HG03520 (cell line): ENCODE data around the gene HHAT.

Experiments used
- ATAC-seq: cut with Tn5 transposase; IDR thresholded peaks from one replicate; pipeline ENCODE4 v1.9.1; 2021; ENCODE audit warnings: mild to moderate bottlenecking, moderate library complexity; ENCODE audit not compliant: unreplicated experiment

Gene HHAT

GRCh38 chr1:210702506-210702905 lies 373.8 kb downstream of the HHAT start:
- ATAC-seq: no peak

- ATAC-seq: no peak
Observed at GRCh38 chr1:210703593-210703992, 374.9 kb downstream of the HHAT start.

GRCh38 chr1:210705086-210705485 lies 376.4 kb downstream of the HHAT start:
- no peak for ATAC-seq

GRCh38 chr1:210706246-210706645 lies 377.5 kb downstream of the HHAT start:
- ATAC-seq: no peak

- ATAC-seq: no peak
Observed at GRCh38 chr1:210707300-210708240, 378.9 kb downstream of the HHAT start.

GRCh38 chr1:210709701-210710100 lies 381.0 kb downstream of the HHAT start:
- ATAC-seq: no peak

GRCh38 chr1:210711825-210712612 lies 383.3 kb downstream of the HHAT start:
- ATAC-seq: no peak

GRCh38 chr1:210715072-210715471 lies 386.4 kb downstream of the HHAT start:
- no peak for ATAC-seq

GRCh38 chr1:210722410-210723081 lies 393.8 kb downstream of the HHAT start:
- no peak for ATAC-seq

- ATAC-seq: no peak
Observed at GRCh38 chr1:210723646-210724045, 394.9 kb downstream of the HHAT start.

GRCh38 chr1:210724768-210725167 lies 396.1 kb downstream of the HHAT start:
- no peak for ATAC-seq
